ENCODE data around the gene WDFY4.

Gene WDFY4

DNA sequence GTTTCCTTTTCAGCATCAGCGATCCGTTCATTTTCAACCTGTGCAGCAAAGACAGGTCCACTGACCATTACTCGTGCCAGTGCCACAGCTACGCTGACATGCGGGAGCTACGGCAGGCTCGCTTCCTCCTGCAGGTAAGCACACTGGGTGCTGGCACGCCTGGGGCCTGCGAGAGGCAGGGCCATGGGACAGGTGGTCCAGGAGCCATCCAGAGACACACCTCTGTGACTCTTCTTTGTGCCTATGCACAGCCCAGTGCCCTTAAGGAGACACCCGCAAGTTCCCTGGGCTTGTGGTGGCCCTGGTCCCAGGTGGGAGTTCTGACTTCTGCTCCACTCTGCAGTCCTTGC, 212.7 kb downstream of the WDFY4 start:
- Histone ChIP-seq H2AFZ (ENCODE audit: low read depth, low read length, severe bottlenecking) (no peak overlapping the region), H3K36me3 (ENCODE audit: low read length) (no peaks in the 10 kb centered on the region), H3K9me3 (ENCODE audit: insufficient read depth, low read length) (no peaks in the 10 kb centered on the region), H3F3A (ENCODE audit: insufficient read depth) (no peaks in the 10 kb centered on the region), H3K27me3 (ENCODE audit: low read length) (no peaks in the 10 kb centered on the region), H4K20me1 (ENCODE audit: low read depth, low read length) (no peaks in the 10 kb centered on the region), H3K4me3 (ENCODE audit: insufficient read depth, low read length, poor library complexity, severe bottlenecking) (no peak overlapping the region), H3K79me2 (ENCODE audit: insufficient read depth, low read length) (no peaks in the 10 kb centered on the region), H3K4me2 (ENCODE audit: low read depth, low read length, poor library complexity, severe bottlenecking) (no peak overlapping the region), H3K9me2 (replicated peaks; ENCODE audit: insufficient read depth, low read length) (no peaks in the 10 kb centered on the region), H3K27ac (ENCODE audit: low read depth, low read length) (no peak overlapping the region), H3K9ac (ENCODE audit: low read length) (no peak overlapping the region)
- TF ChIP-seq, protein P1, sequence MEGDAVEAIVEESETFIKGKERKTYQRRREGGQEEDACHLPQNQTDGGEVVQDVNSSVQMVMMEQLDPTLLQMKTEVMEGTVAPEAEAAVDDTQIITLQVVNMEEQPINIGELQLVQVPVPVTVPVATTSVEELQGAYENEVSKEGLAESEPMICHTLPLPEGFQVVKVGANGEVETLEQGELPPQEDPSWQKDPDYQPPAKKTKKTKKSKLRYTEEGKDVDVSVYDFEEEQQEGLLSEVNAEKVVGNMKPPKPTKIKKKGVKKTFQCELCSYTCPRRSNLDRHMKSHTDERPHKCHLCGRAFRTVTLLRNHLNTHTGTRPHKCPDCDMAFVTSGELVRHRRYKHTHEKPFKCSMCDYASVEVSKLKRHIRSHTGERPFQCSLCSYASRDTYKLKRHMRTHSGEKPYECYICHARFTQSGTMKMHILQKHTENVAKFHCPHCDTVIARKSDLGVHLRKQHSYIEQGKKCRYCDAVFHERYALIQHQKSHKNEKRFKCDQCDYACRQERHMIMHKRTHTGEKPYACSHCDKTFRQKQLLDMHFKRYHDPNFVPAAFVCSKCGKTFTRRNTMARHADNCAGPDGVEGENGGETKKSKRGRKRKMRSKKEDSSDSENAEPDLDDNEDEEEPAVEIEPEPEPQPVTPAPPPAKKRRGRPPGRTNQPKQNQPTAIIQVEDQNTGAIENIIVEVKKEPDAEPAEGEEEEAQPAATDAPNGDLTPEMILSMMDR (IDR thresholded peaks at IDR 0.05; ENCODE audit: insufficient read depth, low read length, poor library complexity, severe bottlenecking) = no peak
- TF ChIP-seq EZH2phosphoT487 (conservative IDR thresholded peaks at IDR 0.05; ENCODE audit: low read length) = no peak

DNA sequence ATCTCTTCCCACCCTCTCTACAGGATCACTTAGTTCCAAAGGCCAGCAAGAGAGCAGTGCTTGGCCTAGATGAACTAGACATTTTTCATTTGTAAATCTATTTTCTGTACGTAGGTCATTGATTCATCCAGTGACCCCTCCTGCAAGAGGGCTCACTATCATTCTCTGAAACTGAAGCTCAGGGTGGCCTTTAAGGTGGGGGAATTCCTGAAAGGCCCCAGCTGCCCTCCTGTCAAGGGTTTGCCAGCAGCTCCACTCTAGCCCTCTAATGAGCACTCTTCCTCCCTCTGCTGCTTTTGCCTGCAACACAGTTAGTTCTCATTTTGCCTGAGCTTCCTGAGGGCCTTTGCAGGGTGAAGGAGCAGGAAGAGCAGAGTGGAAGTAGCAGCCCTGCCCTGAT, 213.8 kb downstream of the WDFY4 start:
- H3K79me2 ChIP-seq (ENCODE audit: insufficient read depth, low read length) = no peaks in the 10 kb centered on the region
- H3K9ac ChIP-seq (ENCODE audit: low read length) = no peak overlapping the region
- no peak overlapping the region for H3K4me3 ChIP-seq (ENCODE audit: insufficient read depth, low read length, poor library complexity, severe bottlenecking)
- H3K9me3 ChIP-seq (ENCODE audit: insufficient read depth, low read length) = no peaks in the 10 kb centered on the region
- H4K20me1 ChIP-seq (ENCODE audit: low read depth, low read length) = no peaks in the 10 kb centered on the region
- H3K9me2 ChIP-seq (replicated peaks; ENCODE audit: insufficient read depth, low read length) = no peaks in the 10 kb centered on the region
- H3K4me2 ChIP-seq (ENCODE audit: low read depth, low read length, poor library complexity, severe bottlenecking) = no peak overlapping the region
- no peaks in the 10 kb centered on the region for H3K27me3 ChIP-seq (ENCODE audit: low read length)
- TF ChIP-seq, protein P1 (IDR thresholded peaks at IDR 0.05; ENCODE audit: insufficient read depth, low read length, poor library complexity, severe bottlenecking) = no peak
- TF ChIP-seq EZH2phosphoT487 (conservative IDR thresholded peaks at IDR 0.05; ENCODE audit: low read length) = no peak
- H2AFZ ChIP-seq (ENCODE audit: low read depth, low read length, severe bottlenecking) = no peak overlapping the region
- H3K36me3 ChIP-seq (ENCODE audit: low read length) = no peaks in the 10 kb centered on the region
- no peak overlapping the region for H3K27ac ChIP-seq (ENCODE audit: low read depth, low read length)
- no peaks in the 10 kb centered on the region for H3F3A ChIP-seq (ENCODE audit: insufficient read depth)

DNA sequence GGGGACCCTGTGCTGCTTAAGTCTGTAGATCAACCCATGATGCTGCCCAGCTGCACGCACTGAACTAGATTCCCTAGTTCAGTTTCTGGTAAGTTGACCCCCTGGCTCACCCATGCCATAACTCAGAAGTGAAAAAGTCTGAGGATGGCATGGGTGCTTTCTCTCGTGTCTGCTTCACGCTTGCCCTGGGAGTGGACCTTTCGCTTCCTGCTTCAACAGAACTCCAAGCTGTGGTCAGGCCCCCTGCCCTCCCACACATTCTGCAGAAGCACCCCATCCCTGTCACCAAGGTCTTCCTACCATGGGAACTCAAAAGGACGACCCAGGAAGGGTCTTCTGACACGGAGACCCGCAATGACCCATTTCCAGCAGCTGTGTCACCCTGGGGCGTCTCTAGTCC, 215.1 kb downstream of the WDFY4 start:
- H3K9me2 ChIP-seq (replicated peaks; ENCODE audit: insufficient read depth, low read length) = no peaks in the 10 kb centered on the region
- no peaks in the 10 kb centered on the region for H3K27me3 ChIP-seq (ENCODE audit: low read length)
- H3K9me3 ChIP-seq (ENCODE audit: insufficient read depth, low read length) = no peaks in the 10 kb centered on the region
- H3K36me3 ChIP-seq (ENCODE audit: low read length) = no peaks in the 10 kb centered on the region
- H3K27ac ChIP-seq (ENCODE audit: low read depth, low read length) = no peak overlapping the region
- no peak for TF ChIP-seq EZH2phosphoT487 (conservative IDR thresholded peaks at IDR 0.05; ENCODE audit: low read length)
- TF ChIP-seq, protein P1 (IDR thresholded peaks at IDR 0.05; ENCODE audit: insufficient read depth, low read length, poor library complexity, severe bottlenecking) = no peak
- H3K4me3 ChIP-seq (ENCODE audit: insufficient read depth, low read length, poor library complexity, severe bottlenecking) = no peak overlapping the region
- H3K79me2 ChIP-seq (ENCODE audit: insufficient read depth, low read length) = no peaks in the 10 kb centered on the region
- no peak overlapping the region for H3K4me2 ChIP-seq (ENCODE audit: low read depth, low read length, poor library complexity, severe bottlenecking)
- H4K20me1 ChIP-seq (ENCODE audit: low read depth, low read length) = no peaks in the 10 kb centered on the region
- H3F3A ChIP-seq (ENCODE audit: insufficient read depth) = no peaks in the 10 kb centered on the region
- no peak overlapping the region for H2AFZ ChIP-seq (ENCODE audit: low read depth, low read length, severe bottlenecking)
- no peak overlapping the region for H3K9ac ChIP-seq (ENCODE audit: low read length)

DNA sequence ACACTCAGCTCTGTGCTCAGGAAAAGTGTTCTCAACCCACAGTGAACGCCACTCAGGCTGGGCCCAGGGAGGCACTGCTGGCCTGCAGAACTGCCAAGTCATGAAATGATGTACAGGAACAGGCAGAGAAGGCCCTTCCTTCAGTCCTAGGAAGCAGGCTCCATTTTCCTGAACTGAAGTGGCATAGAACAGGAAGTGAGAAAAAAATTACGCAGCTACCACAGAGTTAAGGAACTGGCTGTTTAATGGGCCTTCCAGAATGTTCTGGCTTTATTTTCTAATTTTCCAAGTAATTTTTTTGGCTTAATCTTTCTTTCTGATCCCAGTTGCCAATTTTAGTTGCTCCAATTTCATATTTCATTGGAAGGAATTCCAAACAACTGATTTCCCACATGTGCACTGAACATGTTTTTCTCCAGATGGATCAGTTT, 215.7 kb downstream of the WDFY4 start:
- no peak overlapping the region for H3K4me3 ChIP-seq (ENCODE audit: insufficient read depth, low read length, poor library complexity, severe bottlenecking)
- no peak overlapping the region for H3K4me2 ChIP-seq (ENCODE audit: low read depth, low read length, poor library complexity, severe bottlenecking)
- no peak overlapping the region for H2AFZ ChIP-seq (ENCODE audit: low read depth, low read length, severe bottlenecking)
- no peak overlapping the region for H3K27ac ChIP-seq (ENCODE audit: low read depth, low read length)
- TF ChIP-seq, protein P1 (IDR thresholded peaks at IDR 0.05; ENCODE audit: insufficient read depth, low read length, poor library complexity, severe bottlenecking) = no peak
- TF ChIP-seq EZH2phosphoT487 (conservative IDR thresholded peaks at IDR 0.05; ENCODE audit: low read length) = no peak
- H3K9me3 ChIP-seq (ENCODE audit: insufficient read depth, low read length) = no peaks in the 10 kb centered on the region
- no peaks in the 10 kb centered on the region for H3K9me2 ChIP-seq (replicated peaks; ENCODE audit: insufficient read depth, low read length)
- H3K79me2 ChIP-seq (ENCODE audit: insufficient read depth, low read length) = no peaks in the 10 kb centered on the region
- no peaks in the 10 kb centered on the region for H3F3A ChIP-seq (ENCODE audit: insufficient read depth)
- H4K20me1 ChIP-seq (ENCODE audit: low read depth, low read length) = no peaks in the 10 kb centered on the region
- H3K9ac ChIP-seq (ENCODE audit: low read length) = no peak overlapping the region
- H3K36me3 ChIP-seq (ENCODE audit: low read length) = no peaks in the 10 kb centered on the region
- H3K27me3 ChIP-seq (ENCODE audit: low read length) = no peaks in the 10 kb centered on the region
